G401.6 (cell line): Measurements from ENCODE around the gene LILRB5.
"Not testable (repeated sequence)": the region's sequence is repeated elsewhere in the genome, so short reads cannot be mapped to it uniquely, and the experiment has no call there.

Experiments
- FAIRE-seq: peaks from 2 replicates; lab custom pipeline; 2012; peaks lifted over from hg19 to GRCh38; lab: Jason Lieb, UNC

The LILRB5 gene

GRCh38 chr19:54257116-54257480 lies at the start of gene LILRB5:
Gene LILRB5 (minus strand): TSS chr19:54257273. CDS start chr19:54257193, 80 bp downstream.
- no peak for FAIRE-seq

DNA sequence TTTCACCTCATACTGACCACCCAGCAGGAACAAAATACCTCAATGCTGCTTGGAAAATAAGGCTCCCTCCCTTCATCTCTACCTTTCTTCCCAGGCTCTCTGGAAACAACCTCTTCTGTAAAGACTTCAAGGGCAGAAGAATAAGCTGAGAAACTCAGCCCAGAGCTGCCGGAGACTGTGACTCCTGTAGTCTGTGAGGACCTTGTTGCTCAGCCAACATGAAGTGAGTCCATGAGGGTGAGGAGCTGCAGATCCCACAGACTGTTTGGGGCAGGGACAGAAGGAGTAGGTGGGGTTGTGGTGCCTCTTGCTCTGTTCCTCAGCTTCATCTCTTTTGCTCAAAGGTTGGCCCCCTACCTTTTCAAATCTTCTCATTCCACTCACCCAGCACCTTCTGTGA lies 48.1 kb upstream of the LILRB5 start:
- no peak for FAIRE-seq

- FAIRE-seq: no peak
These were observed 45.2 kb upstream of the LILRB5 start for GRCh38 chr19:54302257-54302656.

- no peak for FAIRE-seq
These were observed 42.4 kb upstream of the LILRB5 start for GRCh38 chr19:54299515-54299914.

GRCh38 chr19:54299126-54299498 lies 42.0 kb upstream of the LILRB5 start:
- FAIRE-seq: no peak

DNA sequence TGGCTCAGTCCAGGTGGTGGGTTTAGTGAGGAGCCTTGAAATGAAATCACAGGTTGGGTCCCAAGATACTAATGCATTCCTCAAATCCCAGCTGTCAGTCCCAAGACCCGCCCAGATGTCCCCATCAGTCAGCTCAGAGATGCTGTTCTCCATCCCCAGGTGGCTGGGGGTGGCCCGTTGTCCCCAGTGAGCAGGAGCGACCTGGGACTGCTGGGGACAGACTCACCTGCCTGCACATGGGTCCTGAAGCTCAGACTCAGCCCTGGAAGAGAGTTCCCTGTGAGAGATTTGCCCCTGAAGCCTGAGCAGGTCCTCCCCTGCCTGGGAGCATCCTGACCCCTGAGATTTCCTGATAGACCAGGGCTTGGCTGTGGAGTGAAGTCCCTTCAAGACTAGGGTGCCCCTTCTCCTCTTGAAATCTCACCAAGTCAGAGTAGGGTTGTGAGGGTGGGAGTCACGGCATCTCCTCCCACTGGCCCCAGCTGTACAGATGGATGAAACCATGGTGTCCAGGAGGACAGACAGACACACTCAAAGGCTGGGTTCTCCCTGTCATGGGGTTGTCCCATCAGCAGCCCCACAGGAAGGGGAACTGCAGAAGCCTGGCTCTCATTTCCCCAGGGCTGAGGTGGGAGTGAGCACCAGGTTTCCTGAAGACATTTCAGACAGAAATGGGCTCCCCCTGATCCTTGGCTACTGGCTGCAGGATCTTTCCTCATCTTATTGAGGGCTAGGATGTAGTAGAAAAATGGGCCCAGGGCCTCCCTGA lies 41.5 kb upstream of the LILRB5 start:
- no peak for FAIRE-seq

DNA sequence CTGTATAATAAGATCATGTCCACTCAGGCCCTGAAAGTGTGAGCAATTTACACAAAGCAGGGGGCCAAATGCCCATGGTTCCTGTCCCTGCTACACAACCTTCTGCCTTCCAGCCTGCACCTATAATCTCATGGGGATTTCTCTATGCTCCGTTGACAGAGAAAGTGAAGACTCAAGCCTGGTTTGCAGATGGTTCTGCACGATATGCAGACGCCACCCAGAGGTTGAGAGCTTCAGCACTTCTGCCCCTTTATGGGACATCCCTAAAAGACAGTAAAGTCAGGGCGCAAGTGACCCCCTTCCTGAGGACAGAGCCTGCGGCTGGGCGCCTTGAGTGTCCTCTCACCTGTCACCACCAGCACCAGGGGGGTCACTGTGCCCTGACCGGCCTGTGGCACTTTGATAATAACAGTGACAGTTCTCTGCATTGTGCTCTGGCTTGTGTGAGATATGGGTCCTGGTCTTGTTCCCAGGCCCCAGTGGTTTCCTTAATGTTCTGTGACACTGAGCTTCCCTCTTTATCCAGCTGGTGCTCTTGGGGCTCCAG lies 40.8 kb upstream of the LILRB5 start:
- FAIRE-seq: no peak

GRCh38 chr19:54294539-54294938 lies 37.5 kb upstream of the LILRB5 start:
- no peak for FAIRE-seq

GRCh38 chr19:54289160-54289559 lies 32.1 kb upstream of the LILRB5 start:
- FAIRE-seq: not testable (repeated sequence)

DNA sequence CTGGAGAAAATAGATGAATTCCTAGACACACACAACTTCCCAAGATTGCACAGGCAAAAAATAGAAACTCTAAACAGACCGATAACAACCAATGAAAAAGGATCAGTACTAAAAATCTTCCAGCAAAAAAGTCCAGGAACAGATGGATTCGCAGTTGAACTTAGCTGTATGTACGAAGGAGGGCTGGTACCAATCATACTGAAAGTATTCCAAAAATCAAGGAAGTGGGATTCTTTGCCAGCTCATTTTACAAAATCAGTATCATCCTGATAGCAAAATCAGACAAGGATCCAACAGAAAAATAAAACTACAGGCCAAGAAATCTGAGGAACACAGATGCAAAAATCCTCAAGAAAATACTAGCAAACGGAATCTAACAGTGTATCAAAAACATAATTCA lies 30.4 kb upstream of the LILRB5 start:
- FAIRE-seq: no peak

- FAIRE-seq: not testable (repeated sequence)
These were observed 29.2 kb upstream of the LILRB5 start for GRCh38 chr19:54286283-54286682.

DNA sequence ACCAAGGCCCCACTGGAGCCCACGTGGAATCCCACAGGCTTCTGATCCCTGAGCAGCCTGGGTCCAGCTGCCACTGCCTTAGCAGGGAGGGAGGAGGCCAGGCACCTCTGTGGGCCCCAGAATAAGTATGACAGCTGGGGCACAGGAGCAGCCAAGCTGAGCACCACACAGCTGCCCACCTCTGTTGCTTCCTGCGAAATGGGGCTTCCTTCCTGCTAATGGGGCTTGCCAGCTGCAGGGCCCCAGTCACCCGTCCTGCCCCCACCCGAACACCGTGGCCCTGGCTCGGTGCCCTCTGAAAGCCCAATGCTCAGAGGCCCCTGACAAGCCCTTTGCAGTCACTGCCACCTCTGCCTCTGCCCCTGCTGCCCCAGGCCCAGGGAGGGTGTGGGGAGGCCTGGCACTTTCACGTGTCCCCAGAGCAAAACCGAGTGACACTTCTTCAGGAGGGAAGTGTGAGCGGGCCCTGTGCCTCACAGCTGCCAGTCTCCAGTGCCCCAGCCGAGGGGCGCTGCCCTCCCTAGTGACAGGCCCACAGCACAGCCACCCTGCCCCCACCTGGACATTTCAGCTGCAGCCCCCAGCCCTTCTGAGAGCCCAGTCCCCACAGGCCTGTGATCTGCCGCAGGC lies 28.5 kb upstream of the LILRB5 start:
- FAIRE-seq: not testable (repeated sequence)

DNA sequence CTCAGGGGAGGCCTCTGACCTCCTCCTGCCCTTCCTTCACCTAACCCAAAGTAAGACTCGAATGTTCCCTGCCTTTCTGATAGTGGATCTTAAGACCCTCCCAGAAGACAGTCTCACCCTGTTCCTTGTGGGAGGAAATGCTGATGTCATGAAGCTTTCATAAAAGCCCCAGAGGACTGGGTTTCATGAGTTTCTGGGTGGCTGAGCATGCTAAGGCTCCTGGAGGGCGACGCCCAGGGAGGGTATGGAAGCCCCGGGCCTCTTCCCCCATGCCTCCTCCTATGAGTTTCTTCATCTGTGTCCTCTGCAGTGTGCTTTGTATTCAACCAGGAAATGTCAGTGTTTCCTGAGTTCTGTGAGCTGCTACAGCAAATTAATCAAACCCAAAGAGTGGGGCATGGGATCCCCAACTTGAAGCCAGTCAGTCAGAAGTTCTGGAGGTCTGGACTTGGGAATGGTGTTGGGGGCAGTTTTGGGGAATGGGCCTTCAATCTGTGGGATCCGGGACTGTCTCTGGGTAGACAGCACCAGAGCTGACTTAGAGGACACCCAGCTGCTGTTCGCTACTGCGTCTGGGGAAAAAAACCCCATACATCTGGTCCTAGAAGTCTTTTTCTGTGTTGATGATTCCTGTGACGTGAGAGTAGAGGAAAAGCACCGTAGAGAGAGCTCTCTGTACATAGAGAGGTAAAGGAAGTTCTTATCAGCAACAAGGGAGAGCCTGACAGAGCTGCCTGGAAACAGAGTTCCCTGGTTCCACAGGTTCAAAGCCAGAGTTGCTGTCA lies 25.8 kb upstream of the LILRB5 start:
- FAIRE-seq: no peak

DNA sequence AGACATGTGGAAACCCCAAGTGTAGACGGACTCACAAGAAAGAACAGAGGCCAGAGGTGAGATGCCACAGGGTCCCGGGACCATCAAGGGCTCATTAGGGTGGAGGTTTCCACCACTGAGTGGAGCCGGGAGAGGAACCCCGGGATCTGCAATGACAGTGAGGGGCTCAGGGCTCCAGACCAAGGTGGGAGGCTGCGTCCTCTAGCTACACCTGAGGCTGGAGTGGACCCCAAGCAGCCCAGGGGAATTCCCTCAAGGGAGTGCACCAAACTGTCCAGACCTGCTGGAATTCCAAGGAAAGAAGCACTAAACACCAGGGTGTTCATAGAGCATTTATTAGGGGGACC lies 24.6 kb upstream of the LILRB5 start:
- not testable (repeated sequence) for FAIRE-seq

- no peak for FAIRE-seq
These were observed 24.1 kb upstream of the LILRB5 start, which contains the start of gene LILRB2 for GRCh38 chr19:54281007-54281728. Gene LILRB2 (minus strand): TSS chr19:54281110. CDS start chr19:54280496, 614 bp downstream.

GRCh38 chr19:54280441-54280840 lies 23.4 kb upstream of the LILRB5 start:
- not testable (repeated sequence) for FAIRE-seq

DNA sequence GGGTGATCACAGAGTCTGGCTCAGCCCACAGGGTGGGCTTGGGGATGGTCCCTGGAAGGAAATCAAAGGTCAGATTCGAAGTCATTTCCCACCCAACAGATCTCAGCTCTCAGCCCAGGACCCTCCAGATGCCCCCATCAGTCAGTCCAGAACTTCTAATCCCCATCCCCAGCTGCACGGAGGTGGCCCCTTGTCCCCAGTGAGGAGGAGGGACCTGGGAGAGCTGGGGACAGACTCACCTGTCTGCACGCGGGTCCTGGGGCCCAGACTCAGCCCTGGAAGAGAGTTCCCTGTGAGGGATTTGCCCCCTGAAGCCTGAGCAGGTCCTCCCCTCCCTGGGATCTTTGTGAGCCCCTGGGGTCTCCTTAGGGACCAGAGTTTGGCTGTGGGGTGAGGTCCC lies 23.0 kb upstream of the LILRB5 start:
- not testable (repeated sequence) for FAIRE-seq

- no peak for FAIRE-seq
These were observed 22.4 kb upstream of the LILRB5 start for GRCh38 chr19:54279406-54279962.

DNA sequence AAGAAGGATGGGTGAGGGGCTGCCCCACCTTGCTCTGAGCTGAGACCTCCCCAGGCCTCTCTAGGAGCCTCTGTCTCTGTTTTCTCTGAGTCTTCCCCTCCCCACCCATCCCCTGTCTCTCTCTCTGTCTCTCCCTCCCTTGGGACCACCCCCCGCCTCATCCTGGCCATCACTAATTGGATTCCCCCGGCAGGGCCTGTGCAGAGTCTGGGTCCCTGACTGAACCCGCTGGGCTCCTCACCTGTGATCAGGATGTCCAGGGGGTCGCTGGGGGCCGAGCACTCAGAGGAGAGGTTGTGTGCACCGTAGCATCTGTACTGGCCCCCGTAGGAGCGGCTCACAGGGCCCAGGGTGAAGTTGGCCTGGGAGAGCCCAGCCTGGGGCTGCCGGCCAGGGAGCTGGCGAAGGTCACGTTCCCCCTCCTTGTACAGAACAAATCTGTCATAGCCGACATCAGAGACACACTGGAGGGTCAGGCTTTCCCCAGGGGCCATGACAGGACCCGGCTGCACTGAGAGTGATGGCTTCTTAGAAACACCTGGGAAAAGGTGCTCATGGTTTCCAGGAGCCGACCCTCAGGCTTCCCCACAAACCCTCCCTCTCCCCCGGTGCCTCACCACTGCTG lies 21.6 kb upstream of the LILRB5 start:
- not testable (repeated sequence) for FAIRE-seq

GRCh38 chr19:54278056-54278455 lies 21.0 kb upstream of the LILRB5 start:
- FAIRE-seq: not testable (repeated sequence)

GRCh38 chr19:54277111-54277615 lies 20.1 kb upstream of the LILRB5 start:
- not testable (repeated sequence) for FAIRE-seq
